CD4-positive, alpha-beta T cell treated with Interleukin-15 for 1 hour (primary cell): ENCODE measurements around the gene WNT9B.
"Not testable (repeated sequence)": the region's sequence is repeated elsewhere in the genome, so short reads cannot be mapped to it uniquely, and the experiment has no call there.

Experiments used
- DNase-seq: peaks from one replicate; pipeline ENCODE4 v3.0.0-alpha.2; 2020

Gene WNT9B

GRCh38 chr17:46822388-46822921 lies 28.9 kb upstream of the WNT9B start:
- DNase-seq, result peak; percentile 24

- no peak for DNase-seq
Measured at GRCh38 chr17:46823657-46824056, 27.7 kb upstream of the WNT9B start.

DNA sequence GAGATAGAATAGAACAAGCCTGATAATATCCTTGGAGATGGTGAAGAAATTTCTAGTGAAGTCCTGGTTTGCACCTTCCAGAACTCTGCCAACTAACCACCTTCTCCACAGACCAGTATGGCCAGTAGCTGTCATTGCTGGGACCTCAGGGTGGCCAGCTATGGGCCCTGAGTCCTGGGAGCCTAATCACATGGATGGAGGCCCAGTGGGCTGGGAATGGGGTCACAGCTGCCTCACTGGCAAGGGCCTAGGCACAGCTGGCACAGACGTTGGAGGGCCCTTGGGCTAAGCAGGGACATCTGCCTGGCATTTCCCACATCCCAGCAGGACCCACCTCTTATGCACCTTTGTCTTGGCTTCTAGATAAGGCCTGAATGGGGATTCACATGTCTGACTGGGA lies 25.3 kb upstream of the WNT9B start:
- no peak for DNase-seq

DNA sequence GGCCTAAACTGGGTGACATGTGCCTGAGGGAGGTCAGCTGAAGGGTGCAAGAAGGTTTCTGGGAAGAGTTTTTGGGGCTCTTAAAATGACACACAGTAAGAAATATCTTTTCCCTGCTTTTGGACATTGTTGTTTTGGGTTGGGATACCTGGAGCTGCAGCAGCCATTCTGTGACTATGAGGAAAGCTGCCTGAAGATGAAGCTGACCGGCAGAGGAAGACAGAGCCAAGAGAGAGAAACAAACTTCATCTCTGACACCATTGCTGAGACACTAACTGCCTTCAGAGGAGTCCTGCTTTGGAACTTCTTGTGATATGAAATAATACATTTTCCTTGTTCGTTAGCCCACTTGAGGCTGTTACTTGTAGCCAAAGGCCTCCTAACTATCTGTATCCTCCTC lies 24.1 kb upstream of the WNT9B start:
- DNase-seq, result no peak

DNA sequence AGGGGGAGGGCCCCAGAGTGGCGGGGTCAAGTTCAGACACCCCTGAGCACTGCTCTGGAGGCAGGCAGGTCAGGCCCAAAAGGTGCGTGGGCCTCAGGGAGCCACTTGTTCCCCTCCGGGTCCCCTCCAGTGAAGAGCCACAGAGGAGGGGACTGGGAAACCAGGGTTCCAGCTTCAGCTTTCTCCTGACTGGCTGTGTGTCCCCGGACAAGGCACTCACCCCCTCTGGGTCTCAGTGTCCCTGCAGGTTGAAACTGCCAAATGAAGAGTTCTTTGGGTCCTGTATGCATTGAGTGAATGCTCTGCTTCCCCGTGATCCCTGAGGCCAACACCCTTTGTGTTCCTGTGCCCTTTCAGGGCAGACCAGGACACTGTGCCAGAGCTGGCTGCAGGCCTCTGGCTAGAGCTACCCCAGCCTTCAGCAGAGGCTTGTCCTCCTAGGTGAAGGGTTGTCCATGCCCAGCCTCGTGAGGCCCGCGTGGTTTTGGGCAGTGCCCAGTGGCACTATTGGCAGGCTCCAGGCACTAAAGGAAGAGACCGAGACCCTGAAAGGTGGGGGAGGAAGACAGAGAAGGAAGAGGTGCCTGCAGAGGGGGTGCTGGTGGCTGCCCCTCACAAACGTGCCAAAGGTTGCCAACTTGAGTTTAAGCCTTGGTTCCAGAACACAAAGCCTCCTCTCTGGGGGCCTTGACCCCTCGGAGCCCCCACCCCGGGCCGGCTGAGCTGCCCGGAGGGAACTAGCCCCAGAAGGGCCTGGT lies 19.6 kb upstream of the WNT9B start:
- DNase-seq, result no peak

DNA sequence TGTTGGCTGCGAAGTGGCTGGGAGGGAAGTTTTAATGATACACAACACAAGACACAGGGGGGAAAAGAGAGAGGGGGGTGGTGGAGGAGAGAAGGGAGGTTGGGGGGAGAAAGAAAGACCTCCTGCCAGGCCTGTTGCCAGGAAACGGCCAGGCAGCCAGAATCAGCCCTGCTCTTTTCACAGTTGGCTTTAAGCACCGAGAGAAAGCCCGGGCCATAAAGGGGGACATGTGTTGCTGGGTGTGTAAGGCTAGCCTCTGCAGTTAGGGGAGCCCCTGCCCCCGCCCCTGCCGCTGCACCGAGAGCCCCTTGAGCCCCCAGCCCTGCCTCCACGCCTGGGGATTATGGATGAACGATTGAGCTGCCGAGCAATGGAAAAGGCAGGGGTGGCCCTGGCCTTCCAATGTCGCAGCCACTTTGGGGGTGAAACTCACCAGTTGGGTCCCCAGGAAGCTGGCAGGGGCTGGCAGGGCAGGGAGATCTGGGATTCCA lies 19.0 kb upstream of the WNT9B start:
- DNase-seq, result no peak

- DNase-seq, result no peak
Measured at GRCh38 chr17:46832945-46833839, 18.2 kb upstream of the WNT9B start.

DNA sequence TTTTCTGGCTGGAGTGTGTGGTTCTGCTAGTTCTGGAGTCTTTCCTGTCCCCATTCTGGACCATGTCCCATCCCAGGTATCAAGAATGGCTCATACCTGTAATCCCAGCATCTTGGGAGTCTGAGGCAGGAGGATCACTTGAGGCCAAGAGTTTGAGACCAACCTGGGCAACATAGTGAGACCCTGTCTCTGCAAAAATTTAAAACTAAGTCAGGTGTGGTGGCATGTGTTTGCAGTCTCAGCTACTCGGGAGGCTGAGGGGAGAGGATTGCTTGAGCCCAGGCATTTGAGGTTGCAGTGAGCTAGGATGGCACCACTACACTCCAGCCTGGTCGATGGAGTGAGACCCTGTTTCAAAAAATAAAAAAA lies 17.6 kb upstream of the WNT9B start:
- no peak for DNase-seq

DNA sequence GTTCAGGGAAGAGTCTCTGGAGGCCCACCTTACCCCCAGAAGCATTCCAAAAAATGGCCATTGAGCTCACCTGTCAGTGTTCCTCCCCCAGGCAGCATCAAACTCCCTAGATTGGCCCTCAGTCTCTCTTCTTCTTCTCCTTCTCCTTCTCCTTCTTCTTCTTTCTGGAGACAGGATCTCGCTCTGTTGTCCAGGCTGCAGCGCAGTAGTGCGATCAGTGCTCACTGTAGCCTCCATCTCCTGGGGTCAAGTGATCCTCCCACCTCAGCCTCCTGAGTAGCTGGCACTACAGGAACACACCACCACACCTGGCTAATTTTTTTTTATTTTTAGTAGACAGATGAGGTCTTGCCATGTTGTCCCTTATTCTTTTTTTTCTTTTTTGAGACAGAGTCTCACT lies 16.5 kb upstream of the WNT9B start:
- no peak for DNase-seq

DNA sequence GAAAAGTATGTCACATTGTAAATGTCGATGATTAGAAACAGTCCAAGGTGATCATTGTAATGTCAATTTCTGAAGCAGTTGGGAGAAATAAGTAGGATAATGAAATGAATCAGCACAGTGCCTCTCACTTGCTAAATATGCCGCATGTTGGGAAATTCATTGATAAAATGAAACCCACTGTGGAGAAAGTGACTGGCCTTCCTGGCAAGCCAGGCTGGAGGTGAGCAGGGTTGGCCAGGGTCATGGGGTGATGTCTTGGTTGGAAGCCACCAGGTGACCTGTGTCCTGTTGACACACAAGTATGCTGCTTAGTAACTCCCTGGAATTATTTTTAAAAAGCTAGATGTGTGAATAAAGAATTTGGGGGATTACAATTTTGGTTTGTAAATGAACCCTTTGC lies 14.9 kb upstream of the WNT9B start:
- DNase-seq, result peak; percentile 1

- no peak for DNase-seq
Measured at GRCh38 chr17:46837521-46837920, 13.9 kb upstream of the WNT9B start.

DNA sequence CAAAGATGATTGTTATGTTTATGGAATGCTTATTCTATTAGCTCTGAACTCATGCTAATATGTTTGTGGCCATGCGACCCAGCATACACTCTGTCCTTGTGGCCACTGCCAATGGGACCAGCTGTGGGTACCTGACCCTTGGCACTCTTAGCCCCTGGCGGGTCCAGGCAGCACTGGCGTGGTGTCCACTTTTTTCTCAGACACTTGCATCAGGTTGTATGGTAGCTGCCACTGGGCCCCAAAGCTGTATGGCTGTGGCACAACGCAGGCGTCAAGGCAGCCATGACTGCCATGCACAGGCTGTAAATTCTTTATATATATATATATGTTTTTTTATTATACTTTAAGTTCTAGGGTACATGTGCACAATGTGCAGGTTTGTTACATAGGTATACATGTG lies 12.2 kb upstream of the WNT9B start:
- DNase-seq, result no peak

DNA sequence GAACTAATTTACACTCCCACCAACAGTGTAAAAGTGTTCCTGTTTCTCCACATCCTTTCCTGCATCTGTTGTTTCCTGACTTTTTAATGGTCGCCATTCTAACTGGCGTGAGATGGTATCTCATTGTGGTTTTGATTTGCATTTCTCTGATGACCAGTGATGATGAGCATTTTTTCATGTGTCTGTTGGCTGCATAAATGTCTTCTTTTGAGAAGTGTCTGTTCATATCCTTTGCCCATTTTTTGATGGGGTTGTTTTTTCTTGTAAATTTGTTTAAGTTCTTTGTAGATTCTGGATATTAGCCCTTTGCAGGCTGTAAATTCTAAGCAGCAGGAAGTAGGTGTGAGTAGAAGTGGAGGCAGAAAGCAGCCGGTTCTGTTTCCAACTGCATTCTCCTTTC lies 10.8 kb upstream of the WNT9B start:
- not testable (repeated sequence) for DNase-seq

DNA sequence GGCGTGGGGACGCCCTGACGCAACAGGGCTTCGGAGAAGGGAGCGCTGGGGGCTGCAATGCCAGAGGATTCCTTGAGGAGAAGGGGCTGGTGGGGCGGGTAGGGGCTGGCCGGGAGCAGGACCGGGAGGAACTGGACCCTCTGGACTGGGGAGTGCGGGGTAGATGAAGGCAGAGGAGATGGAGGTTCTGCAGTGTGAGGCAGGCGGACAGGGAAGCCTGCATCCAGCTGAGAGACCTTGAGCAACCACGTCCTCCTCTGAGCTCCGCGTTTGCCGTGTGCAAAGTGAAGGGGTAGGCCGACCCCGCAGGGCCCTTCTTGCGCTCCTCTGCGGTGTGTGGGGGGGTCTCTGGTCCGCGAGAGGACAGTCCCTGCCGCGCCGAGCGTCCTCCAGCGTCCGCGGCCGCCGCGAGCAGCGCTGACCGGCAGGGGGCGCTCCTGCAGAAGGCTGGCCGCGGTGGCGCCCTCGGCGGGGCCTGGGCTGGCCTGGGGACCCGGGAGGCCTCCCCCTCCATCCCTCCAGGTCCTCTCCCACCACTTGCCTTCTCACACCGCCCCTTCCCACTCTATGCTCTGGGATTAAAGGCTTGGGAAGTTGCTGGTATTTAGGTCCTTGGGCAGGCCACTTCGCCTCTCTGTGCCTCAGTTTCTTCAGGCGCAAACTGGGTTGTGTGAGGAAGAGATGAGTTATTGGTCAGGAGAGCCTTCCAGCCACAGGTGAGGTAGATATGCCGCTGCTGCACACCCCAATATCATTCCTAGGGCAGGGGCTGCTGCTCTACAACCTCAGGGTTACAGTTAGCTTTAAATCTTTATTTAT lies 9.6 kb upstream of the WNT9B start:
- DNase-seq, result no peak

GRCh38 chr17:46842835-46843234 lies 8.5 kb upstream of the WNT9B start:
- DNase-seq, result peak; percentile 3

GRCh38 chr17:46847204-46848191 lies 3.9 kb upstream of the WNT9B start:
- DNase-seq, result no peak

- no peak for DNase-seq
Measured at GRCh38 chr17:46848534-46848933, 2.8 kb upstream of the WNT9B start.

DNA sequence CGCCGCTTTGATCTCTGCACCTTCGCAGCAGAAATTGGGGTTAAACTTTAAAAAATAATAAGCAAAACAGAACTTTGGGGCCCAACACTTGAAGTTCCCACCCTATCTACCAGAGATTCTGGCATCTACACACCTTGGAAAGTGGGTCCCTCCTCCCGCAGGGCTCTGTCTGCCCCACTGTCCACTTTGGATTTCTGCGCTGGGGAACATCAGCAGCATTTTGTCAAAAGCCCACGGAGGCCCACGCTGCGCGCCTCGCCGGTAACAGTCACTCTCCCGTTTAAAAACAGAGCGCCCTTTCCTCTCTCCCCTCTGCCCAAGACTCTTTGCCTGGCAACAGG lies 725 bp upstream of the WNT9B start:
- no peak for DNase-seq

- no peak for DNase-seq
Measured at GRCh38 chr17:46853896-46854444, 2.6 kb downstream of the WNT9B start.

GRCh38 chr17:46854515-46854914 lies 3.1 kb downstream of the WNT9B start:
- DNase-seq, result no peak

- DNase-seq, result no peak
Measured at GRCh38 chr17:46854948-46855347, 3.6 kb downstream of the WNT9B start.

GRCh38 chr17:46857600-46857999 lies 6.2 kb downstream of the WNT9B start:
- no peak for DNase-seq
